Right ventricle myocardium superior (tissue), 1 donor: ENCODE measurements around the gene DISC1. TPM values are rescaled to one million over a fixed set of nuclear protein-coding genes. Genes with fewer than 3 reads are reported as not detected.
"Not testable (repeated sequence)": the region's sequence is repeated elsewhere in the genome, so short reads cannot be mapped to it uniquely, and the experiment has no call there.

Experiments
- ATAC-seq: fragments of 200-7000 bp; cut with Tn5 transposase; one replicate; pipeline ENCODE4 v1.9.1; 2020; ENCODE audit warnings: mild to moderate bottlenecking; ENCODE audit not compliant: poor library complexity
- DNase-seq: peaks from one replicate; pipeline ENCODE4 v3.0.0-alpha.2; 2020
- intact Hi-C: fragments of 100-400 bp; cut with DNase I; formaldehyde crosslinking; loops from one replicate; pipeline ENCODE4 v1.11.2; 2022
- total RNA-seq: library from RNA; stranded (reverse); fragmentation: NEBNext Ultra II Directional; extraction: Animal tissue kit (Norgen Biotek cat#: 25700); gene quantifications from one replicate; pipeline ENCODE4 v1.2.1, GENCODE V29; 2021
- donor health status: DM: no; HTN: yes; CAD: no; lungs with severe emphysema.

The DISC1 gene
- total RNA-seq, 1 donor from 2014 or later: 3.0 TPM

- ATAC-seq (no peak), DNase-seq (no peak)
- intact Hi-C loops: no loop called here
Observed at GRCh38 chr1:231735941-231736340, 109.4 kb downstream of the DISC1 start.

- DNase-seq (no peak), ATAC-seq (no peak)
- intact Hi-C loops: no loop called here
Observed at GRCh38 chr1:231736464-231736863, 109.9 kb downstream of the DISC1 start.

- ATAC-seq (no peak), DNase-seq (no peak)
- intact Hi-C loops: no loop called here
Observed at GRCh38 chr1:231738554-231738953, 112.0 kb downstream of the DISC1 start.

- intact Hi-C loops: no loop called here
- no peak for ATAC-seq
Observed at GRCh38 chr1:231743966-231744365, 117.4 kb downstream of the DISC1 start.

GRCh38 chr1:231748760-231749415, 122.3 kb downstream of the DISC1 start:
- intact Hi-C loops: no loop called here
- DNase-seq (no peak), ATAC-seq (no peak)

More at GRCh38 chr1:231743966-231744365, 117.4 kb downstream of the DISC1 start:
- no peak for DNase-seq

GRCh38 chr1:231750296-231750695, 123.7 kb downstream of the DISC1 start:
- DNase-seq (no peak), ATAC-seq (no peak)
- intact Hi-C loops: no loop called here

- no peak for DNase-seq
- no peak for ATAC-seq
- intact Hi-C loops: no loop called here
Observed at GRCh38 chr1:231750818-231751362, 124.3 kb downstream of the DISC1 start.

- intact Hi-C loops: no loop called here
- ATAC-seq: no peak
- DNase-seq: no peak
Observed at GRCh38 chr1:231751415-231751814, 124.8 kb downstream of the DISC1 start.

- intact Hi-C loops: no loop called here
- ATAC-seq: no peak
- DNase-seq: no peak
Observed at GRCh38 chr1:231753313-231753712, 126.7 kb downstream of the DISC1 start.

GRCh38 chr1:231757101-231757404, 130.5 kb downstream of the DISC1 start:
- DNase-seq: no peak
- ATAC-seq: peak; percentile 28
- intact Hi-C loops: no loop called here

GRCh38 chr1:231757759-231758158, 131.2 kb downstream of the DISC1 start:
- ATAC-seq (no peak), DNase-seq (no peak)
- intact Hi-C loops: no loop called here

- intact Hi-C loops: no loop called here
- ATAC-seq: no peak
Observed at GRCh38 chr1:231761252-231761651, 134.7 kb downstream of the DISC1 start.

GRCh38 chr1:231761747-231762541, 135.4 kb downstream of the DISC1 start:
- intact Hi-C loops: no loop called here
- no peak for DNase-seq
- no peak for ATAC-seq

More at GRCh38 chr1:231761252-231761651, 134.7 kb downstream of the DISC1 start:
- no peak for DNase-seq

GRCh38 chr1:231763456-231763855, 136.9 kb downstream of the DISC1 start:
- DNase-seq (no peak), ATAC-seq (no peak)
- intact Hi-C loops: no loop called here

- intact Hi-C loops, DNase-seq, ATAC-seq: not testable (repeated sequence)
Observed at GRCh38 chr1:231765825-231766224, 139.2 kb downstream of the DISC1 start.

- ATAC-seq (no peak), DNase-seq (no peak)
- intact Hi-C loops: no loop called here
Observed at GRCh38 chr1:231767471-231767870, 140.9 kb downstream of the DISC1 start.

- DNase-seq: no peak
- intact Hi-C loops: no loop called here
- ATAC-seq: no peak
Observed at GRCh38 chr1:231768416-231768815, 141.8 kb downstream of the DISC1 start.

GRCh38 chr1:231770506-231771175, 144.1 kb downstream of the DISC1 start:
- DNase-seq: no peak
- no peak for ATAC-seq
- intact Hi-C loops: no loop called here

- ATAC-seq: no peak
- no peak for DNase-seq
- intact Hi-C loops: no loop called here
Observed at GRCh38 chr1:231774719-231775335, 148.2 kb downstream of the DISC1 start.
